ENCODE results near the gene LMO7.

LMO7 gene

DNA sequence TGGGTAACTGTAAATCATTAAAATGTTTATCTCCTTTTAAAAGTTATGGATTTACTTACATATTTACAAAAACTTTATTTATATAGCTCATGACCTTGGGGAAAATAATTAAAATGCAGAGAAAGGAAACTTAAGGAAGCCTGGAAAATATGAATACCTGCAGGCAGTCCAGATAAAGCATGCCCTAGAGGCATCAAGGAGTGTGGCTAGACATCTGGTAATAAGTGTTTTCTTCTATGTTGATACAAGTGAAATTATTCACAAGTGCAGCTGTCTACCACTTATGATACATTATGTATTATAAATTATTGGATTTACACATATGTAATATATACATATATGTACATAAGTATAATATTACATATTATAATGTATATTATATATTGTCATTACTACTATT lies 207.9 kb downstream of the LMO7 start:
- ChIA-PET CTCF (interaction anchor here (1.0 to 4.0 kb wide), 2 partner anchors 148 to 169 kb away, joined by 3 to 18 read pairs; no protein-coding TSS in a partner anchor), POLR2A (no interaction called here)
- TF ChIP-seq CTCF (IDR thresholded peaks at IDR 0.05; ENCODE audit: insufficient read depth, low read length, missing control alignments) = no peak
- no peak for DNase-seq (ENCODE audit: low read depth, low spot score)
- H3K4me3 ChIP-seq (ENCODE audit: low read depth, low read length) = no peak overlapping the region

- POLR2A ChIA-PET = no interaction called here
- CTCF ChIA-PET = no interaction called here
- no peak overlapping the region for H3K4me3 ChIP-seq (ENCODE audit: low read depth, low read length)
- no peak for DNase-seq (ENCODE audit: low read depth, low spot score)
- no peak for TF ChIP-seq CTCF (IDR thresholded peaks at IDR 0.05; ENCODE audit: insufficient read depth, low read length, missing control alignments)
Observed at GRCh38 chr13:75847588-75847987, 211.5 kb downstream of the LMO7 start.

DNA sequence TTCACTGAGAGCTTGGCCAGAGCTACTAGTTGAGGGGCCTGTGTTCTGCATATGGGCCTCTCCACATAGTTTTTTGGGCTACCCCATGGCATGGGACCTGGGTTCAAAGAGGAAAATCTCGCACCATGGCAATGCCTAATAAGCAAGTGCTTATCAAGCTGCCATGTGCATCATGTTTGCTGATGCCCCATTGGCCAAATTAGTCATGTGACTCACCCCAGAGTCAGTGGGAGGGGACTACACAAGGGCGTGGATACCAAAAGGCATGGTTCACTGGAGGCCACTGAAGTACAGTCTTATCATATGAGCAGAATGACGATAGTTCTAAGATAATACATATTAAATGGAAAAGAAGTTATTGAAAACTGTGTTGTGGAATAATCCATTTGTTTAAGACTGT lies 214.8 kb downstream of the LMO7 start:
- DNase-seq (ENCODE audit: low read depth, low spot score) = no peak
- no peak for TF ChIP-seq CTCF (IDR thresholded peaks at IDR 0.05; ENCODE audit: insufficient read depth, low read length, missing control alignments)
- no peak overlapping the region for H3K4me3 ChIP-seq (ENCODE audit: low read depth, low read length)
- ChIA-PET CTCF (interaction anchor here (6.6 kb wide), 1 partner anchor 155 kb away, joined by 33 read pairs; no protein-coding TSS in a partner anchor), POLR2A (no interaction called here)

DNA sequence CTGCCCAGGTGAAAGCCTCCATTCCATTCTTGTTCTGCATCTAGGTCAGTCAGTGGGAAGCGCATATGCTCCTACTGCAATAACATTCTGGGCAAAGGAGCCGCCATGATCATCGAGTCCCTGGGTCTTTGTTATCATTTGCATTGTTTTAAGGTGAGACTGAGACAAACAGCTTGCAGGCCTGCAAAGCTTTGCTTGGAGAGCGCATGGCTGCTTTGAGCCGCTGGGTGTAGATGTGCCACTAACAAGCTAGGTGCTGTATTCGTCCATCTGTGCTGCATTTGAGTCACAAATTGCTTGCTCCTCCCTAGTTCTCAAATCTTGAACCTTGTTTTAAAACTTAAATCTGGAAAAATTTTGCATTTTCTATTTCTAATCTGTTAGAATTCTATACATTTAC lies 219.1 kb downstream of the LMO7 start:
- CTCF ChIA-PET = interaction anchor here (0.9 to 6.6 kb wide), 5 partner anchors 10 to 317 kb away, joined by 3 to 33 read pairs (median 3); partner anchors contain the start of gene COMMD6
- H3K4me3 ChIP-seq (ENCODE audit: low read depth, low read length) = no peak overlapping the region
- no peak for DNase-seq (ENCODE audit: low read depth, low spot score)
- no peak for TF ChIP-seq CTCF (IDR thresholded peaks at IDR 0.05; ENCODE audit: insufficient read depth, low read length, missing control alignments)
- POLR2A ChIA-PET = no interaction called here

DNA sequence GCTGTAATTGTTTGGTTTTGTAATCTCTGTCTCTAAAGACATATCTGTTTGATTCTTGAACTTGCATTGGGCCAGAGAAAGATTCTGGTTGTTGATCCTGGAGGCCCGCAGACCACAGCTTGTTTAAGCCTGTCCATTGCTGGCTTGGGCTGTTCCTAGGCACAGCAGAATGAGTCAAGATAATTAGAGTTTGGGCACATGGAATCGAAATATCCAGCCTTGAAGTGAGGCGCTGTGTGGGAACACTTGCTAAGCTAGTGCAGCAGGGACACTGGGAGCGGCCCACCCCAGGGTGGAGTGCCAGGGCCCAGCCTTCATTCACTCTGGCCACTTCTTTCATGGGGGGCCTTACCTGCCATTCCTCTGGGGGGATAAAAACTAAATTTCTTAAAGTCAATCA lies 219.7 kb downstream of the LMO7 start:
- ChIA-PET CTCF (interaction anchor here (0.9 to 6.6 kb wide), 4 partner anchors 14 to 318 kb away, joined by 3 to 33 read pairs (median 4); partner anchors contain the start of gene COMMD6), POLR2A (no interaction called here)
- DNase-seq (ENCODE audit: low read depth, low spot score) = no peak
- H3K4me3 ChIP-seq (ENCODE audit: low read depth, low read length) = no peak overlapping the region
- TF ChIP-seq CTCF (IDR thresholded peaks at IDR 0.05; ENCODE audit: insufficient read depth, low read length, missing control alignments) = no peak

DNA sequence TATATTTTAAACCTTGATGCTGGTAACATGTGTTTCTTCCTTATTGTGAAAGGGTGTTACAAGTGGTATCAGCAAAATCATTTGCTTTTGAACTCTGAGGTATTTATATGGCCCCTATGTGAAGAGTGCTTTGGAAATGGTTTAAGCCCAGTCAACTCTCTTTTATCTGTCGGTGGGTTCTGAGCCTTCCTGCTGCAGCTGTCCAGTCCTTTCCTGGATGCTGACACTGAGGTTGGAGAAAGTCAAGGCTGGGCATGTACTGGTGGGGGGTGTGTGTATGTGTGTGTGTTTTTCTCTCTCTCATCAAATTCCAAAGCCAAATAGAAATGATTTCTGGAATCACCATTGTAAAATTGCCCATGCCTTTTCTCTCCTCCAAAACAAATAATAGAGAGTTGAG lies 221.2 kb downstream of the LMO7 start:
- no peak for TF ChIP-seq CTCF (IDR thresholded peaks at IDR 0.05; ENCODE audit: insufficient read depth, low read length, missing control alignments)
- DNase-seq (ENCODE audit: low read depth, low spot score) = no peak
- ChIA-PET CTCF (interaction anchor here (1.8 kb wide), 1 partner anchor 13 kb away, joined by 7 read pairs; no protein-coding TSS in a partner anchor), POLR2A (no interaction called here)
- no peak overlapping the region for H3K4me3 ChIP-seq (ENCODE audit: low read depth, low read length)

All from AG04449 (cell line).